Activated T-cell treated with anti-CD3 and anti-CD28 coated beads, Interleukin-2, amount 50 U/mL, for 72 hours (primary cell): Measurements from ENCODE around the gene TBC1D10A. TPM values are rescaled to one million over a fixed set of nuclear protein-coding genes. Genes with fewer than 3 reads are reported as not detected.

ENCODE experiments used
- ATAC-seq, 2 donors: fragments of 150-1000 bp; cut with Tn5 transposase; replicated peaks in 1 of 2; 2 replicates each; pipeline ENCODE4 v1.10.0; 2021; ENCODE audit warnings: moderate library complexity in 2 of 2, mild to moderate bottlenecking in 1 of 2
- DNase-seq, 2 donors: peaks; one replicate each; pipeline ENCODE4 v3.0.0; 2021 to 2022; ENCODE audit warnings: mixed read lengths in 1 of 2
- H3K27ac Mint-ChIP-seq: one replicate; pipeline ENCODE4 v1.8.0; 2022; ENCODE audit warnings: mild to moderate bottlenecking, moderate library complexity, mixed read lengths
- H3K27me3 Mint-ChIP-seq: one replicate; pipeline ENCODE4 v1.8.0; 2022; ENCODE audit warnings: low read depth, mixed read lengths
- H3K36me3 Mint-ChIP-seq, 2 donors: one replicate each; pipeline ENCODE4 v1.8.0; 2022; ENCODE audit warnings: mixed read lengths in 2 of 2, mild to moderate bottlenecking in 1 of 2; ENCODE audit not compliant: insufficient read depth in 2 of 2
- H3K4me1 Mint-ChIP-seq: one replicate; pipeline ENCODE4 v1.8.0; 2022; ENCODE audit warnings: low read depth, mixed read lengths
- H3K4me3 Mint-ChIP-seq, 2 donors: one replicate each; pipeline ENCODE4 v1.8.0; 2022; ENCODE audit warnings: mild to moderate bottlenecking in 2 of 2, mixed read lengths in 2 of 2, moderate library complexity in 2 of 2
- H3K9me3 Mint-ChIP-seq, 2 donors: one replicate each; pipeline ENCODE4 v1.8.0; 2022; ENCODE audit warnings: mixed read lengths in 2 of 2
- total RNA-seq, 2 donors: library from RNA; stranded (reverse); gene quantifications; one replicate each; pipeline ENCODE4 v1.2.3, GENCODE V29; 2022

Gene TBC1D10A
- total RNA-seq, 2 donors from 2014 or later, result 25.6 to 30.0 TPM

- Mint-ChIP-seq H3K36me3 (no peaks in the 10 kb centered on the region), H3K4me3 (no peak overlapping the region), H3K27ac (no peak overlapping the region), H3K27me3 (no peaks in the 10 kb centered on the region), H3K9me3 (no peaks in the 10 kb centered on the region), H3K4me1 (peaks cover 60% of the 10 kb centered on the region)
- no peak for DNase-seq
- ATAC-seq, result no peak
These were observed 74.1 kb downstream of the TBC1D10A start for GRCh38 chr22:30252411-30253204.

- no peak for ATAC-seq
- Mint-ChIP-seq H3K36me3 (no peaks in the 10 kb centered on the region), H3K27ac (no peak overlapping the region), H3K27me3 (no peaks in the 10 kb centered on the region), H3K4me3 (no peak overlapping the region), H3K9me3 (no peaks in the 10 kb centered on the region), H3K4me1 (peaks cover 69% of the 10 kb centered on the region)
- DNase-seq, result no peak
These were observed 75.0 kb downstream of the TBC1D10A start for GRCh38 chr22:30251711-30252110.

- Mint-ChIP-seq H3K36me3 (peaks cover 0 to 2% of the 10 kb centered on the region in 2 donors), H3K4me1 (peaks cover 67% of the 10 kb centered on the region), H3K27ac (no peak overlapping the region), H3K27me3 (no peaks in the 10 kb centered on the region), H3K9me3 (no peaks in the 10 kb centered on the region), H3K4me3 (peak overlapping the region in 1 of 2 donors; percentile 29)
- peak; percentile 56 to 64 for ATAC-seq
- DNase-seq, result peak; percentile 45 to 65
These were observed 76.0 kb downstream of the TBC1D10A start for GRCh38 chr22:30250661-30251267.

GRCh38 chr22:30250039-30250565 is 76.6 kb downstream of the TBC1D10A start:
- no peaks in the 10 kb centered on the region for H3K9me3 Mint-ChIP-seq

GRCh38 chr22:30249049-30250038 is 77.4 kb downstream of the TBC1D10A start:
- DNase-seq (no peak), ATAC-seq (no peak)
- no peaks in the 10 kb centered on the region for H3K9me3 Mint-ChIP-seq
- H3K4me3 Mint-ChIP-seq, result no peak overlapping the region
- H3K36me3 Mint-ChIP-seq, result peaks cover 3 to 5% of the 10 kb centered on the region in 2 donors
- H3K27me3 Mint-ChIP-seq, result no peaks in the 10 kb centered on the region
- H3K27ac Mint-ChIP-seq, result no peak overlapping the region
- H3K4me1 Mint-ChIP-seq, result peaks cover 76% of the 10 kb centered on the region

More at GRCh38 chr22:30250039-30250565, 76.6 kb downstream of the TBC1D10A start:
- ATAC-seq, result no peak
- Mint-ChIP-seq H3K4me3 (peak overlapping the region in 1 of 2 donors; percentile 8), H3K36me3 (peaks cover 1 to 5% of the 10 kb centered on the region in 2 donors), H3K27me3 (no peaks in the 10 kb centered on the region), H3K27ac (no peak overlapping the region), H3K4me1 (peaks cover 69% of the 10 kb centered on the region)
- no peak for DNase-seq

GRCh38 chr22:30248484-30248883 is 78.3 kb downstream of the TBC1D10A start:
- Mint-ChIP-seq H3K27me3 (no peaks in the 10 kb centered on the region), H3K4me3 (peak overlapping the region; percentile 31 to 50), H3K9me3 (no peaks in the 10 kb centered on the region), H3K4me1 (peaks cover 85% of the 10 kb centered on the region), H3K36me3 (peaks cover 3 to 5% of the 10 kb centered on the region in 2 donors), H3K27ac (no peak overlapping the region)
- DNase-seq, result no peak
- ATAC-seq, result no peak

- Mint-ChIP-seq H3K4me1 (peaks cover 88% of the 10 kb centered on the region), H3K4me3 (peak overlapping the region; percentile 50 to 94), H3K27ac (no peak overlapping the region), H3K36me3 (peaks cover 4 to 5% of the 10 kb centered on the region in 2 donors), H3K9me3 (no peaks in the 10 kb centered on the region), H3K27me3 (no peaks in the 10 kb centered on the region)
- DNase-seq (no peak), ATAC-seq (no peak)
These were observed 78.8 kb downstream of the TBC1D10A start for GRCh38 chr22:30247974-30248373.

GRCh38 chr22:30247561-30247960 is 79.2 kb downstream of the TBC1D10A start:
- DNase-seq (no peak), ATAC-seq (no peak)
- Mint-ChIP-seq H3K9me3 (no peaks in the 10 kb centered on the region), H3K36me3 (peaks cover 5 to 6% of the 10 kb centered on the region in 2 donors), H3K27me3 (no peaks in the 10 kb centered on the region), H3K27ac (peak overlapping the region; percentile 37), H3K4me3 (peak overlapping the region; percentile 94 to 99), H3K4me1 (peaks cover 88% of the 10 kb centered on the region)

- Mint-ChIP-seq H3K4me1 (peaks cover 83% of the 10 kb centered on the region), H3K36me3 (peaks cover 5 to 6% of the 10 kb centered on the region in 2 donors)
These were observed 79.8 kb downstream of the TBC1D10A start for GRCh38 chr22:30246814-30247376.

GRCh38 chr22:30245985-30246813 is 80.5 kb downstream of the TBC1D10A start, which contains the start of gene LIF:
LIF (minus strand) TSS chr22:30246759; CDS start chr22:30246695, 64 bp downstream.
- ATAC-seq, result peak; percentile 76 to 81
- peak; percentile 72 for DNase-seq
- Mint-ChIP-seq H3K4me3 (peak within 1 kb of the TSS; percentile 94 to 99), H3K4me1 (peaks cover 76% of the 10 kb centered on the region), H3K9me3 (no peaks in the 10 kb centered on the region), H3K27ac (peak within 1 kb of the TSS; percentile 98), H3K27me3 (no peaks in the 10 kb centered on the region), H3K36me3 (peaks cover 5 to 6% of the 10 kb centered on the region in 2 donors)

More at GRCh38 chr22:30246814-30247376, 79.8 kb downstream of the TBC1D10A start:
- Mint-ChIP-seq H3K27ac (peak overlapping the region; percentile 95), H3K27me3 (no peaks in the 10 kb centered on the region), H3K4me3 (peak overlapping the region; percentile 94 to 99), H3K9me3 (no peaks in the 10 kb centered on the region)
- ATAC-seq, result peak; percentile 22 to 39
- peak in 1 of 2 donors; percentile 37 for DNase-seq

- H3K36me3 Mint-ChIP-seq, result peaks cover 5 to 6% of the 10 kb centered on the region in 2 donors
- peak overlapping the region; percentile 94 to 99 for H3K4me3 Mint-ChIP-seq
- no peaks in the 10 kb centered on the region for H3K9me3 Mint-ChIP-seq
- ATAC-seq (no peak), DNase-seq (peak in 1 of 2 donors; percentile 29)
- peak overlapping the region; percentile 98 for H3K27ac Mint-ChIP-seq
- H3K27me3 Mint-ChIP-seq, result no peaks in the 10 kb centered on the region
- peaks cover 68% of the 10 kb centered on the region for H3K4me1 Mint-ChIP-seq
These were observed 81.4 kb downstream of the TBC1D10A start for GRCh38 chr22:30245181-30245984.
